ENCODE measurements around the gene CCDC180. TPM values are rescaled to one million over a fixed set of nuclear protein-coding genes. Genes with fewer than 3 reads are reported as not detected.

CCDC180 gene
- total RNA-seq, 1 donor from 2014 or later = 0.83 TPM

DNA sequence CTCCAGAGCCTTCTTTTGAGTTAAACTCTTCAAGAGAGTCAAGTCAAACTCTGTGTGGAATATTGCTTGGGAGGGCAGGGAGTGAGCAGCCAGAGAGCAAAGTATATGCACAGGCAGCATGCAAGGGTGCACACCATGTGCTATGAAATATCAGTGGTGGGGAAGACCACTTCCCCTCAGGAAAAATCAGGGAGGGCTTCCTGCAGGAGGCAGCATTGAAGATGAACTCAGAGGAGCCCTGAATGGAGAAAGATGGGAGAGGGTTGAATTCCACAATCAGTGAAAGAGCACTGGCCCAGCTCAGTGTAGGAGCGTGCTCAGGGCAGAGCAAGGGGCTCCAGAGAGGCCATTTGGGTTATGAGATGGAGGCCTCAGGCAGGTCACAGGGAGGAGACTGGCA, 41.9 kb downstream of the CCDC180 start:
- Mint-ChIP-seq H3K9me3 (no peaks in the 10 kb centered on the region), H3K27ac (no peak overlapping the region), H3K4me1 (ENCODE audit: low read depth) (no peaks in the 10 kb centered on the region), H3K4me3 (no peak overlapping the region), H3K36me3 (ENCODE audit: low read depth) (no peaks in the 10 kb centered on the region), H3K27me3 (ENCODE audit: insufficient read depth) (no peaks in the 10 kb centered on the region)
- intact Hi-C loops (cut with micrococcal nuclease) = no loop called here
- no peak for DNase-seq (ENCODE audit: low spot score)

DNA sequence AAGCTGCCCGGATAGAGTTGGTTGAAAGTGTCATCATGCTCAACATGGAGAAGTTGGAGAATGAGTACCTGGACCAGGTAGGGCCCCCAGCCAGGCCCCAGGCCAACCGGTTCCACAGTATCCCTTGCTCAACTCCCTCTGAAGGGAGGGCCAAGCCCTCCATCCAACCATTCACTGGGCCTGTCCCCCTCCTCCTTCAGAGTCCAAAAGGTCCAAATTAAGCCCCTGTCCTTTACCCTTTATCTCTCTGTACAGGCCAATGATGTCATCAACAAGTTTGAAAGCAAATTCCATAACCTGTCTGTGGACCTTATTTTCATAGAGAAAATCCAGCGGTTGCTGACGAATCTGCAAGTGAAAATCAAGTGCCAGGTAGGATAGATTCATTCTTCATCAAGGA, 47.2 kb downstream of the CCDC180 start:
- intact Hi-C loops (cut with micrococcal nuclease) = no loop called here

DNA sequence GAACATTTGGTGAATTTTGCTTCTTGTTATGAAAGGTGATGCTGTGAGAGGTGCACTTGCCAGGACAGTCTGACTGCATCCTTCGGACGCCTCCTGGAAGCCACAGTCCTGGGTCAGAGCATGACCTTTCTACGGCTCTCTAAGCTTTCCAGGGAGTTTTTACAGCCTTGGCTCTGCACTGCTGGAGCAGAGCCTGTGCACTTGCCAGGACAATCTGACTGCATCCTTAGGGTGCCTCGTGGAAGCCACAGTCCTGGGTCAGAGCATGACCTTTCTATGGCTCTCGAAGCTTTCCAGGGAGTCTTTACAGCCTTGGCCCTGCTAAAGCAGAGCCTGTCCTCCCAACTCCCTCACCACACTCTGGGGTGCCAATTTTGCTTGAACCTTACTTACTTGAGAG, 49.6 kb downstream of the CCDC180 start:
- no peak overlapping the region for H3K4me3 Mint-ChIP-seq
- intact Hi-C loops (cut with micrococcal nuclease) = no loop called here
- H3K9me3 Mint-ChIP-seq = no peaks in the 10 kb centered on the region

More for the DNA sequence above, 47.2 kb downstream of the CCDC180 start:
- Mint-ChIP-seq H3K27me3 (ENCODE audit: insufficient read depth) (no peaks in the 10 kb centered on the region), H3K4me3 (no peak overlapping the region), H3K36me3 (ENCODE audit: low read depth) (no peaks in the 10 kb centered on the region), H3K9me3 (no peaks in the 10 kb centered on the region), H3K27ac (no peak overlapping the region), H3K4me1 (ENCODE audit: low read depth) (no peaks in the 10 kb centered on the region)
- DNase-seq (ENCODE audit: low spot score) = no peak

More for the DNA sequence above, 49.6 kb downstream of the CCDC180 start:
- no peaks in the 10 kb centered on the region for H3K4me1 Mint-ChIP-seq (ENCODE audit: low read depth)
- no peaks in the 10 kb centered on the region for H3K27me3 Mint-ChIP-seq (ENCODE audit: insufficient read depth)
- no peaks in the 10 kb centered on the region for H3K36me3 Mint-ChIP-seq (ENCODE audit: low read depth)
- H3K27ac Mint-ChIP-seq = no peak overlapping the region
- no peak for DNase-seq (ENCODE audit: low spot score)

Other genes with a start within 250 kb of the CCDC180 start
- gene TDRD7, start 104.4 kb downstream of the CCDC180 start, total RNA-seq = 4.7 TPM in 2 replicates
- gene TMOD1, start 194.0 kb downstream of the CCDC180 start, total RNA-seq = 0.81 and 0.86 TPM in 2 replicates

All from activated T-helper 1 cell treated with anti-CD3 and anti-CD28 coated beads, Interleukin-12 subunit alpha, Interleukin-12 subunit beta, Interleukin-2, Interleukin-4 antibody, amounts not matched to agents 30 ng/mL and 10 ng/mL and 1 ng/mL, durations not matched to agents 14 hours and 24 hours and 36 hours (primary cell).